OCI-LY7 (cell line): Measurements from ENCODE around the gene MLN. TPM values are rescaled to one million over a fixed set of nuclear protein-coding genes. Genes with fewer than 3 reads are reported as not detected.

Experiments
- BruUV-seq: library from RNA; stranded (reverse); fragments of 400-500 nt; replicated peaks from 2 replicates; lab custom pipeline; 2021; lab: Mats Ljungman, UMichigan
- CTCF ChIA-PET: fragments of 300-600 bp; sonication (Branson Sonifier 250); formaldehyde crosslinking; loops from one replicate; lab custom pipeline; 2022; ENCODE audit warnings: antibody characterized with exemption; ENCODE audit not compliant: unreplicated experiment; lab: Charles Lee
- POLR2A ChIA-PET: fragments of 300-600 bp; sonication (Branson Sonifier 250); formaldehyde crosslinking; loops from one replicate; lab custom pipeline; 2022; ENCODE audit warnings: antibody characterized with exemption; lab: Charles Lee
- DNase-seq: peaks from one replicate; pipeline ENCODE4 v3.0.0-alpha.2; 2015; ENCODE audit warnings: low spot score
- H2AFZ ChIP-seq: fragments of 200-600 bp; sonication (generic), shearing (Covaris generic); 2 replicates; pipeline ENCODE4 v1.6.1; 2014; ENCODE audit warnings: mild to moderate bottlenecking, antibody characterized with exemption, low read length, moderate library complexity
- H3K27ac ChIP-seq: fragments of 200-600 bp; sonication (generic); 2 replicates; pipeline ENCODE4 v1.5.1; 2014; ENCODE audit warnings: mixed run types, low read depth, mild to moderate bottlenecking, moderate library complexity, low read length, inconsistent platforms; ENCODE audit not compliant: poor library complexity, severe bottlenecking
- H3K36me3 ChIP-seq: fragments of 200-600 bp; sonication (generic); 2 replicates; pipeline ENCODE4 v1.6.1; 2014; ENCODE audit warnings: mild to moderate bottlenecking, antibody characterized with exemption, low read length, moderate library complexity, mixed read lengths; ENCODE audit not compliant: insufficient read depth
- H3K4me1 ChIP-seq: fragments of 200-600 bp; sonication (generic); 2 replicates; pipeline ENCODE4 v1.5.1; 2014; ENCODE audit warnings: mild to moderate bottlenecking, low read length; ENCODE audit not compliant: insufficient read depth, poor library complexity, severe bottlenecking
- H3K4me2 ChIP-seq: fragments of 200-600 bp; sonication (generic); 2 replicates; pipeline ENCODE4 v1.6.1; 2014; ENCODE audit warnings: mild to moderate bottlenecking, low read length
- H3K4me3 ChIP-seq: fragments of 200-600 bp; sonication (generic); 2 replicates; pipeline ENCODE4 v1.5.1; 2014; ENCODE audit warnings: mild to moderate bottlenecking, low read depth, low read length; ENCODE audit not compliant: poor library complexity, severe bottlenecking
- H3K79me2 ChIP-seq: fragments of 200-600 bp; sonication (generic); 2 replicates; pipeline ENCODE4 v1.6.1; 2016; ENCODE audit warnings: low read depth, mild to moderate bottlenecking, low read length, moderate library complexity, mixed read lengths; ENCODE audit not compliant: insufficient read depth
- H3K9me2 ChIP-seq: fragments of 200-600 bp; sonication (generic); 2 replicates; pipeline ENCODE4 v1.6.1; 2016; ENCODE audit warnings: mild to moderate bottlenecking, low read length, mixed read lengths; ENCODE audit not compliant: insufficient read depth
- H3K9me3 ChIP-seq: fragments of 200-600 bp; sonication (generic); 2 replicates; pipeline ENCODE4 v1.6.1; 2014; ENCODE audit warnings: mild to moderate bottlenecking, mixed run types, low read length, mixed read lengths
- H4K20me1 ChIP-seq: fragments of 200-600 bp; sonication (generic); 2 replicates; pipeline ENCODE4 v1.6.1; 2014; ENCODE audit warnings: mild to moderate bottlenecking, antibody characterized with exemption, low read length, moderate library complexity, mixed read lengths; ENCODE audit not compliant: insufficient read depth
- CTCF ChIP-seq: fragments of 200-600 bp; sonication (generic); conservative IDR thresholded peaks from 2 replicates; pipeline ENCODE4 v1.5.1; 2014; ENCODE audit warnings: mild to moderate bottlenecking, antibody characterized with exemption, low read length, moderate library complexity, mixed read lengths
- EZH2phosphoT487 ChIP-seq: fragments of 200-600 bp; sonication (generic); IDR thresholded peaks from 2 replicates; pipeline ENCODE4 v1.6.1; 2018; ENCODE audit warnings: low read depth, borderline replicate concordance, mild to moderate bottlenecking, mixed run types, antibody characterized with exemption, low read length, moderate library complexity, mixed read lengths
- intact Hi-C: fragments of 100-400 bp; cut with micrococcal nuclease; formaldehyde crosslinking; loops from one replicate; pipeline ENCODE4 v1.10.0; 2022; ENCODE audit not compliant: unreplicated experiment
- total RNA-seq, 2 experiments: library from RNA; depleted of rRNA in 1 of 2; stranded (reverse); fragments of >200 nt in 1 of 2; shearing (Covaris generic) in 1 of 2; gene quantifications; 2 replicates each; pipeline ENCODE4 v1.2.3, GENCODE V29; 2014 to 2022

Gene MLN
- total RNA-seq, 2 experiments from 2014 or later: not detected

GRCh38 chr6:33848484-33848883, 44.7 kb upstream of the MLN start:
- Histone ChIP-seq H3K9me3 (no peaks in the 10 kb centered on the region), H3K36me3 (no peaks in the 10 kb centered on the region), H3K79me2 (no peaks in the 10 kb centered on the region), H3K4me2 (no peak overlapping the region), H3K4me1 (no peaks in the 10 kb centered on the region), H3K9me2 (no peaks in the 10 kb centered on the region), H2AFZ (no peak overlapping the region), H3K4me3 (no peak overlapping the region), H3K27ac (no peak overlapping the region), H4K20me1 (no peaks in the 10 kb centered on the region)
- intact Hi-C loops: no loop called here
- ChIA-PET CTCF (no interaction called here), POLR2A (no interaction called here)
- TF ChIP-seq EZH2phosphoT487 (no peak), CTCF (no peak)
- no peak for DNase-seq
- no TSS peak for BruUV-seq

GRCh38 chr6:33847867-33848266, 44.1 kb upstream of the MLN start:
- POLR2A ChIA-PET: no interaction called here
- Histone ChIP-seq H3K4me2 (no peak overlapping the region), H3K4me1 (no peaks in the 10 kb centered on the region), H4K20me1 (no peaks in the 10 kb centered on the region), H3K79me2 (no peaks in the 10 kb centered on the region), H2AFZ (no peak overlapping the region), H3K36me3 (no peaks in the 10 kb centered on the region), H3K4me3 (no peak overlapping the region), H3K27ac (no peak overlapping the region), H3K9me2 (no peaks in the 10 kb centered on the region), H3K9me3 (no peaks in the 10 kb centered on the region)
- no peak for TF ChIP-seq CTCF
- no peak for TF ChIP-seq EZH2phosphoT487
- intact Hi-C loops: no loop called here
- DNase-seq: no peak
- CTCF ChIA-PET: no interaction called here
- BruUV-seq: no TSS peak

- H4K20me1 ChIP-seq: no peaks in the 10 kb centered on the region
- H2AFZ ChIP-seq: no peak overlapping the region
- no peaks in the 10 kb centered on the region for H3K36me3 ChIP-seq
- H3K9me2 ChIP-seq: no peaks in the 10 kb centered on the region
- no peak overlapping the region for H3K4me2 ChIP-seq
- CTCF ChIA-PET: no interaction called here
- H3K27ac ChIP-seq: no peak overlapping the region
- no peak for DNase-seq
- H3K4me3 ChIP-seq: no peak overlapping the region
- H3K9me3 ChIP-seq: no peaks in the 10 kb centered on the region
- intact Hi-C loops: no loop called here
- POLR2A ChIA-PET: no interaction called here
- H3K4me1 ChIP-seq: no peaks in the 10 kb centered on the region
- TF ChIP-seq CTCF (no peak), EZH2phosphoT487 (no peak)
- H3K79me2 ChIP-seq: no peaks in the 10 kb centered on the region
- BruUV-seq: no TSS peak
Measured at GRCh38 chr6:33847078-33847477, 43.3 kb upstream of the MLN start.
